Measurements from ENCODE around the gene MUC20. TPM values are rescaled to one million over a fixed set of nuclear protein-coding genes. Genes with fewer than 3 reads are reported as not detected.
"Not testable (repeated sequence)": the region's sequence is repeated elsewhere in the genome, so short reads cannot be mapped to it uniquely, and the experiment has no call there.

The MUC20 gene
- polyA plus RNA-seq, 1 donor from 2014 or later: 3.0 TPM

DNA sequence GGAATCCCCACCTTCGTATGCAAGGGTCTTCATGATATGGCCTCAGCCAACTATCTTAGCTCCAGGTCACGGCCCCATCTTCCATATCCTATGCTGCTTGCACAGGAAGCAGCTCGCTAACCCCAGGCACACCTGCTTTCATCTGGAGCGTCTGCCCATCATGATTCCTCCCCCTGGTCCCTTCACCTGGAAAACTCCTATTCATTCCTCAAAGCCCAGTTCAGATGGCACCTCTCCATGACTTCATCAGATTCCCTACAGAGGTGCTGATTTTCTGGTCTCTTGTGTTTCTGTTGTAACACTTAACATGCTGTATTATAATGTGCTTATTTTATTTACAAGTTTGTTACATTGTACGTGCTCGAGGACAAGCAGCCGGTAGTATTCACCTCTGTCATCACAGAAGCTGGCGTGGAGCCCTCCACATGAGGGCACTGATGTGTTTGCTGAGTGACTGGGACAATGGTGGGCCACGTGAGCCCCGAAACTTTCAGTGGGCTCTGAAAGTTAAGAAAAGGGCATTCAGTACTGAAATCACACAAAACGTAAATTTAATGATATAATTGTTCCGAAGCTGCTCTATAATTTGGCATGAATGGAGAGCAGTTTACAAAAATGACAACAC lies 16.2 kb downstream of the MUC20 start:
- Histone ChIP-seq H3K27me3 (ENCODE audit: insufficient read depth, low read depth, low read length) (no peaks in the 10 kb centered on the region), H4K20me1 (ENCODE audit: insufficient read depth) (no peaks in the 10 kb centered on the region), H3K4me3 (ENCODE audit: low read length) (no peak overlapping the region), H3K27ac (ENCODE audit: low read length) (no peak overlapping the region), H3K36me3 (ENCODE audit: insufficient read depth, low read length) (no peaks in the 10 kb centered on the region), H3K79me2 (replicated peaks; ENCODE audit: insufficient read depth, low read length) (no peaks in the 10 kb centered on the region), H3K4me2 (ENCODE audit: low read length) (no peak overlapping the region), H3K9me2 (ENCODE audit: insufficient read depth, low read length) (no peaks in the 10 kb centered on the region), H2AFZ (ENCODE audit: low read depth, low read length) (no peak overlapping the region), H3K9ac (ENCODE audit: low read length) (no peak overlapping the region), H3F3A (ENCODE audit: insufficient read depth, low read length, poor library complexity, severe bottlenecking) (no peaks in the 10 kb centered on the region), H3K9me3 (ENCODE audit: low read length) (no peaks in the 10 kb centered on the region)
- TF ChIP-seq EP300 (conservative IDR thresholded peaks at IDR 0.05; ENCODE audit: poor library complexity, severe bottlenecking) (no peak), TAF1 (IDR thresholded peaks at IDR 0.05; ENCODE audit: low read depth) (no peak), SMC3 (conservative IDR thresholded peaks at IDR 0.05; ENCODE audit: poor library complexity) (no peak), POLR2AphosphoS5 (IDR thresholded peaks at IDR 0.05) (no peak), RAD21 (conservative IDR thresholded peaks at IDR 0.05) (no peak), EZH2 (IDR thresholded peaks at IDR 0.05; ENCODE audit: borderline replicate concordance, insufficient read depth, low read length, poor library complexity, severe bottlenecking) (no peak), MXI1 (conservative IDR thresholded peaks at IDR 0.05; ENCODE audit: poor library complexity, severe bottlenecking) (no peak)
- TF ChIP-seq, protein P1, sequence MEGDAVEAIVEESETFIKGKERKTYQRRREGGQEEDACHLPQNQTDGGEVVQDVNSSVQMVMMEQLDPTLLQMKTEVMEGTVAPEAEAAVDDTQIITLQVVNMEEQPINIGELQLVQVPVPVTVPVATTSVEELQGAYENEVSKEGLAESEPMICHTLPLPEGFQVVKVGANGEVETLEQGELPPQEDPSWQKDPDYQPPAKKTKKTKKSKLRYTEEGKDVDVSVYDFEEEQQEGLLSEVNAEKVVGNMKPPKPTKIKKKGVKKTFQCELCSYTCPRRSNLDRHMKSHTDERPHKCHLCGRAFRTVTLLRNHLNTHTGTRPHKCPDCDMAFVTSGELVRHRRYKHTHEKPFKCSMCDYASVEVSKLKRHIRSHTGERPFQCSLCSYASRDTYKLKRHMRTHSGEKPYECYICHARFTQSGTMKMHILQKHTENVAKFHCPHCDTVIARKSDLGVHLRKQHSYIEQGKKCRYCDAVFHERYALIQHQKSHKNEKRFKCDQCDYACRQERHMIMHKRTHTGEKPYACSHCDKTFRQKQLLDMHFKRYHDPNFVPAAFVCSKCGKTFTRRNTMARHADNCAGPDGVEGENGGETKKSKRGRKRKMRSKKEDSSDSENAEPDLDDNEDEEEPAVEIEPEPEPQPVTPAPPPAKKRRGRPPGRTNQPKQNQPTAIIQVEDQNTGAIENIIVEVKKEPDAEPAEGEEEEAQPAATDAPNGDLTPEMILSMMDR (IDR thresholded peaks at IDR 0.05; ENCODE audit: poor library complexity, severe bottlenecking): no peak
- TF ChIP-seq, protein P2, sequence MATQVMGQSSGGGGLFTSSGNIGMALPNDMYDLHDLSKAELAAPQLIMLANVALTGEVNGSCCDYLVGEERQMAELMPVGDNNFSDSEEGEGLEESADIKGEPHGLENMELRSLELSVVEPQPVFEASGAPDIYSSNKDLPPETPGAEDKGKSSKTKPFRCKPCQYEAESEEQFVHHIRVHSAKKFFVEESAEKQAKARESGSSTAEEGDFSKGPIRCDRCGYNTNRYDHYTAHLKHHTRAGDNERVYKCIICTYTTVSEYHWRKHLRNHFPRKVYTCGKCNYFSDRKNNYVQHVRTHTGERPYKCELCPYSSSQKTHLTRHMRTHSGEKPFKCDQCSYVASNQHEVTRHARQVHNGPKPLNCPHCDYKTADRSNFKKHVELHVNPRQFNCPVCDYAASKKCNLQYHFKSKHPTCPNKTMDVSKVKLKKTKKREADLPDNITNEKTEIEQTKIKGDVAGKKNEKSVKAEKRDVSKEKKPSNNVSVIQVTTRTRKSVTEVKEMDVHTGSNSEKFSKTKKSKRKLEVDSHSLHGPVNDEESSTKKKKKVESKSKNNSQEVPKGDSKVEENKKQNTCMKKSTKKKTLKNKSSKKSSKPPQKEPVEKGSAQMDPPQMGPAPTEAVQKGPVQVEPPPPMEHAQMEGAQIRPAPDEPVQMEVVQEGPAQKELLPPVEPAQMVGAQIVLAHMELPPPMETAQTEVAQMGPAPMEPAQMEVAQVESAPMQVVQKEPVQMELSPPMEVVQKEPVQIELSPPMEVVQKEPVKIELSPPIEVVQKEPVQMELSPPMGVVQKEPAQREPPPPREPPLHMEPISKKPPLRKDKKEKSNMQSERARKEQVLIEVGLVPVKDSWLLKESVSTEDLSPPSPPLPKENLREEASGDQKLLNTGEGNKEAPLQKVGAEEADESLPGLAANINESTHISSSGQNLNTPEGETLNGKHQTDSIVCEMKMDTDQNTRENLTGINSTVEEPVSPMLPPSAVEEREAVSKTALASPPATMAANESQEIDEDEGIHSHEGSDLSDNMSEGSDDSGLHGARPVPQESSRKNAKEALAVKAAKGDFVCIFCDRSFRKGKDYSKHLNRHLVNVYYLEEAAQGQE (IDR thresholded peaks at IDR 0.05; ENCODE audit: borderline replicate concordance): no peak

GRCh38 chr3:195737782-195738181 lies 17.0 kb downstream of the MUC20 start:
- H3K9me2 ChIP-seq (ENCODE audit: insufficient read depth, low read length); H3K9me3 ChIP-seq (ENCODE audit: low read length); H3K36me3 ChIP-seq (ENCODE audit: insufficient read depth, low read length); H3K79me2 ChIP-seq (replicated peaks; ENCODE audit: insufficient read depth, low read length); H4K20me1 ChIP-seq (ENCODE audit: insufficient read depth); H3K9ac ChIP-seq (ENCODE audit: low read length); H3K27ac ChIP-seq (ENCODE audit: low read length); H3K4me3 ChIP-seq (ENCODE audit: low read length); H2AFZ ChIP-seq (ENCODE audit: low read depth, low read length); H3K27me3 ChIP-seq (ENCODE audit: insufficient read depth, low read depth, low read length); H3K4me2 ChIP-seq (ENCODE audit: low read length); H3F3A ChIP-seq (ENCODE audit: insufficient read depth, low read length, poor library complexity, severe bottlenecking): not testable (repeated sequence)
